CD4-positive, CD25-positive, alpha-beta regulatory T cell (primary cell): ENCODE results near the gene ANKRD2. TPM values are rescaled to one million over a fixed set of nuclear protein-coding genes. Genes with fewer than 3 reads are reported as not detected.
"Not testable (repeated sequence)": the region's sequence is repeated elsewhere in the genome, so short reads cannot be mapped to it uniquely, and the experiment has no call there.

Experiments
- ATAC-seq, 2 donors: fragments of 150-1000 bp; cut with Tn5 transposase; one replicate each; pipeline ENCODE4 v1.10.0; 2021; ENCODE audit warnings: low read depth in 2 of 2, moderate number of reproducible peaks in 2 of 2, moderate library complexity in 1 of 2
- DNase-seq, 3 donors: peaks; one replicate each; pipeline versions ENCODE4 v3.0.0 to v3.0.0-alpha.2; 2012 to 2022; ENCODE audit warnings: mixed read lengths in 1 of 3
- H3K27ac ChIP-seq: one replicate; pipeline ENCODE4 v1.7.0; 2013; ENCODE audit warnings: mild to moderate bottlenecking, low read length; ENCODE audit not compliant: insufficient read depth, poor library complexity, severe bottlenecking
- H3K27me3 ChIP-seq: one replicate; pipeline ENCODE4 v1.7.0; 2013; ENCODE audit warnings: low read length; ENCODE audit not compliant: control insufficient read depth, insufficient read depth
- H3K36me3 ChIP-seq: one replicate; pipeline ENCODE4 v1.7.0; 2013; ENCODE audit warnings: mild to moderate bottlenecking, low read length, moderate library complexity; ENCODE audit not compliant: control insufficient read depth, insufficient read depth
- H3K4me1 ChIP-seq: 2 replicates; pipeline ENCODE4 v1.7.0; 2013; ENCODE audit warnings: mild to moderate bottlenecking, low read length; ENCODE audit not compliant: insufficient read depth, control insufficient read depth, poor library complexity, severe bottlenecking
- H3K4me3 ChIP-seq: one replicate; pipeline ENCODE4 v1.7.0; 2013; ENCODE audit warnings: low read depth, mild to moderate bottlenecking, low read length, moderate library complexity
- H3K9me3 ChIP-seq, 2 experiments: 1 replicate in 1 of 2; 2 replicates in 1 of 2; pipeline ENCODE4 v1.7.0; 2013; ENCODE audit warnings: low read length in 2 of 2, mild to moderate bottlenecking in 1 of 2, moderate library complexity in 1 of 2; ENCODE audit not compliant: control insufficient read depth in 2 of 2
- H3K27ac Mint-ChIP-seq, 3 donors: one replicate each; pipeline ENCODE4 v1.8.0; 2020 to 2022; ENCODE audit warnings: mild to moderate bottlenecking in 3 of 3, mixed read lengths in 3 of 3, moderate library complexity in 2 of 3
- H3K27me3 Mint-ChIP-seq: one replicate; pipeline ENCODE4 v1.8.0; 2022; ENCODE audit warnings: mild to moderate bottlenecking, mixed read lengths
- H3K36me3 Mint-ChIP-seq: one replicate; pipeline ENCODE4 v1.8.0; 2020; ENCODE audit warnings: mixed read lengths
- H3K4me1 Mint-ChIP-seq, 4 donors: one replicate each; pipeline ENCODE4 v1.8.0; 2020 to 2022; ENCODE audit warnings: mixed read lengths in 4 of 4, mild to moderate bottlenecking in 1 of 4
- H3K4me3 Mint-ChIP-seq, 4 donors: one replicate each; pipeline ENCODE4 v1.8.0; 2020 to 2022; ENCODE audit warnings: mild to moderate bottlenecking in 4 of 4, mixed read lengths in 4 of 4, moderate library complexity in 3 of 4
- H3K9me3 Mint-ChIP-seq, 7 donors: one replicate each; pipeline ENCODE4 v1.8.0; 2020 to 2022; ENCODE audit warnings: mixed read lengths in 7 of 7, mild to moderate bottlenecking in 3 of 7, moderate library complexity in 2 of 7
- polyA plus RNA-seq, 4 donors: library from polyadenylated mRNA; unstranded; fragments of 300-500 nt; fragmentation: Illumina TruSeq; gene quantifications; one replicate each; pipeline ENCODE4 v1.2.3, GENCODE V29; 2021
- total RNA-seq: library from RNA; stranded (reverse); gene quantifications from one replicate; pipeline ENCODE4 v1.2.3, GENCODE V29; 2022

The ANKRD2 gene
- total and polyA plus RNA-seq, 5 donors from 2014 or later, result not detected

- no peak overlapping the region for H3K27ac ChIP-seq
- no peak overlapping the region for H3K4me3 ChIP-seq
- DNase-seq (no peak), ATAC-seq (no peak)
- Mint-ChIP-seq H3K27me3 (peaks cover 4% of the 10 kb centered on the region), H3K27ac (no peak overlapping the region), H3K9me3 (no peaks in the 10 kb centered on the region), H3K36me3 (peaks cover 3% of the 10 kb centered on the region), H3K4me3 (no peak overlapping the region), H3K4me1 (no peaks in the 10 kb centered on the region)
- H3K9me3 ChIP-seq, result no peaks in the 10 kb centered on the region
- no peaks in the 10 kb centered on the region for H3K27me3 ChIP-seq
- no peaks in the 10 kb centered on the region for H3K4me1 ChIP-seq
- H3K36me3 ChIP-seq, result no peaks in the 10 kb centered on the region
Measured at GRCh38 chr10:97570789-97571471, 1.6 kb upstream of the ANKRD2 start.

DNA sequence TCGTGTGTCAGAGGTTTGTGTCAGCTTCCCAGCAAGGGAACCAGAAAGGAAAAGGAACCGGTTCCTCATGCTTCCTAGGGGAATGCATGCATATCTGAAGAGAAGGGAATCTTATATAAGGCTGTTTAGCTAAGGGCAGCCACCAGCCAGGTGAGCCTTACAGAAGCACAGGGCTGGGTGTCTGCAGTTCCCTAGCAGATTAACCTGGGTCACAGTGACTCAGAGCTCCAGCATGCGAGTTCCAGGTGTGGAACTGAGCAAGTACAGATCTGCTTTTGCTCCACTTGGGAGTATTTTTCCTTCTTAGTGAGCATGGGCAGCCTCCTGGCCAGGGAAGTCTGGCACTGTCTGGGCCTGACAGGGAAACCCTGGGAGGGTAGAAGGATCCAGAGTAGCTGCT, 957 bp upstream of the ANKRD2 start:
- H3K4me1 ChIP-seq, result no peaks in the 10 kb centered on the region
- Mint-ChIP-seq H3K9me3 (no peaks in the 10 kb centered on the region), H3K27ac (no peak overlapping the region), H3K4me3 (no peak overlapping the region), H3K27me3 (peaks cover 4% of the 10 kb centered on the region), H3K36me3 (peaks cover 3% of the 10 kb centered on the region), H3K4me1 (no peaks in the 10 kb centered on the region)
- no peaks in the 10 kb centered on the region for H3K27me3 ChIP-seq
- H3K4me3 ChIP-seq, result no peak overlapping the region
- ATAC-seq (no peak), DNase-seq (no peak)
- H3K36me3 ChIP-seq, result no peaks in the 10 kb centered on the region
- H3K9me3 ChIP-seq, result no peaks in the 10 kb centered on the region
- no peak overlapping the region for H3K27ac ChIP-seq

GRCh38 chr10:97573021-97573420, 442 bp downstream of the ANKRD2 start:
- Mint-ChIP-seq H3K27me3 (peaks cover 4% of the 10 kb centered on the region), H3K27ac (peak overlapping the region in 1 of 3 donors; percentile 62), H3K4me3 (no peak overlapping the region), H3K36me3 (peaks cover 3% of the 10 kb centered on the region), H3K9me3 (no peaks in the 10 kb centered on the region), H3K4me1 (no peaks in the 10 kb centered on the region)
- Histone ChIP-seq H3K4me1 (no peaks in the 10 kb centered on the region), H3K27me3 (no peaks in the 10 kb centered on the region), H3K9me3 (no peaks in the 10 kb centered on the region), H3K36me3 (no peaks in the 10 kb centered on the region), H3K4me3 (no peak overlapping the region), H3K27ac (no peak overlapping the region)
- ATAC-seq (no peak), DNase-seq (no peak)

DNA sequence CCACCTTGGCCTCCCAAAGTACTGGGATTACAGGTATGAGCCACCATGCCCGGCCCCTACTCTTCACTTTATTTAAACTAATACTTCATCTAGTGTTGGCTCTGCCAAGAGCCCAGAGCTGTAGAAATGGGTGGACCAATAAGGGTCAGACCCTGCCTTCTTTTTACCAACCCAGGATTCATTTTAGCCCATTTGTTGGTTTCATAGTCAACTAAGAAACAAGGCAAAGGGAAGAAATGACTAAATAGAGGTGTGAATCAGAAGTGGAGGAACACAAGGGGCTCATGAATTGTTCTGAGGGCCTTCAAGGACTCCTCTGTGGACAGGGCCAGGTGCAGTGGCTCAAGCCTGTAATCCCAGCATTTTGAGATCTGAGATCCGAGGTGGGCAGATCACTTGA, 1.1 kb downstream of the ANKRD2 start:
- Histone ChIP-seq H3K4me3 (no peak overlapping the region), H3K4me1 (no peaks in the 10 kb centered on the region), H3K27me3 (no peaks in the 10 kb centered on the region), H3K27ac (no peak overlapping the region), H3K36me3 (no peaks in the 10 kb centered on the region), H3K9me3 (no peaks in the 10 kb centered on the region)
- Mint-ChIP-seq H3K27me3 (peaks cover 4% of the 10 kb centered on the region), H3K4me1 (no peaks in the 10 kb centered on the region), H3K36me3 (peaks cover 3% of the 10 kb centered on the region), H3K9me3 (no peaks in the 10 kb centered on the region), H3K4me3 (no peak overlapping the region), H3K27ac (no peak overlapping the region)
- DNase-seq, result no peak
- no peak for ATAC-seq

- DNase-seq (no peak), ATAC-seq (no peak)
- H3K4me1 Mint-ChIP-seq, result no peaks in the 10 kb centered on the region
- Histone ChIP-seq H3K9me3 (no peaks in the 10 kb centered on the region), H3K36me3 (no peaks in the 10 kb centered on the region), H3K4me1 (no peaks in the 10 kb centered on the region), H3K4me3 (no peak overlapping the region), H3K27me3 (no peaks in the 10 kb centered on the region), H3K27ac (no peak overlapping the region)
- peaks cover 4% of the 10 kb centered on the region for H3K27me3 Mint-ChIP-seq
- no peak overlapping the region for H3K27ac Mint-ChIP-seq
- peaks cover 2% of the 10 kb centered on the region for H3K36me3 Mint-ChIP-seq
- H3K9me3 Mint-ChIP-seq, result no peaks in the 10 kb centered on the region
- H3K4me3 Mint-ChIP-seq, result no peak overlapping the region
Measured at GRCh38 chr10:97574374-97575126, 2.0 kb downstream of the ANKRD2 start.

DNA sequence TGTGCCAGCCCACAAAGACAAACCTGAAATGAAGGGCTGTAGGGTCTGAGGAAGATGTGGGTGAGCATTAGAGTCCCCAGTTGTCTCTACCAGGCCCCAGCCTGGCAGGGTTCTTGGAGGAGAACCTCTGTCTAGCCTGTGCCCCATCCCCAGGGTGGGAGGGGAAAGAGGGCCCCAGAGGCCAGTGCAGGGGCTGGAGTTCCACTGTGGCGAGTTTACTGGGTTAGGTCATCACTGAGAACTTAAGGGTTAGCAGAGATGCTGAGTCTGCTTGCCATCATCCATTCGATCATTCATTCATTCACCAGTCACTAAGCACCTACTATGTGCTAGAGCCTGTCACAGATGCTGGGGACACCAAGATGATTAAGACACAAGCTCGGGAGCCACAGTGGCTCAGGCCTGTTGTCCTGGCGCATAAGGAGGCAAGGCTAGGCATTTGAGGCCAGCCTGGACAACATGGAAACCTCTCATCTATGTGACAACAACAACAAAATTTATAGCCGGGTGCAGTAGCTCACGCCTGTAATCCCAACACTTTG, 2.6 kb downstream of the ANKRD2 start:
- no peaks in the 10 kb centered on the region for H3K27me3 ChIP-seq
- no peak overlapping the region for H3K4me3 ChIP-seq
- Mint-ChIP-seq H3K4me1 (no peaks in the 10 kb centered on the region), H3K4me3 (no peak overlapping the region), H3K36me3 (no peaks in the 10 kb centered on the region), H3K27me3 (peaks cover 4% of the 10 kb centered on the region), H3K27ac (no peak overlapping the region), H3K9me3 (no peaks in the 10 kb centered on the region)
- no peaks in the 10 kb centered on the region for H3K36me3 ChIP-seq
- DNase-seq, result no peak
- no peaks in the 10 kb centered on the region for H3K4me1 ChIP-seq
- H3K27ac ChIP-seq, result no peak overlapping the region
- ATAC-seq, result no peak
- H3K9me3 ChIP-seq, result no peaks in the 10 kb centered on the region

- ATAC-seq, H3K9me3 ChIP-seq, H3K4me1 Mint-ChIP-seq, H3K27me3 Mint-ChIP-seq, H3K4me3 ChIP-seq, H3K4me1 ChIP-seq, DNase-seq, H3K4me3 Mint-ChIP-seq, H3K27me3 ChIP-seq, H3K27ac Mint-ChIP-seq, H3K36me3 Mint-ChIP-seq, H3K27ac ChIP-seq, H3K9me3 Mint-ChIP-seq, H3K36me3 ChIP-seq: not testable (repeated sequence)
Measured at GRCh38 chr10:97576487-97576886, 3.9 kb downstream of the ANKRD2 start.

- no peaks in the 10 kb centered on the region for H3K36me3 ChIP-seq
- H3K27me3 Mint-ChIP-seq, result peaks cover 4% of the 10 kb centered on the region
- no peak overlapping the region for H3K27ac Mint-ChIP-seq
- H3K4me3 ChIP-seq, result no peak overlapping the region
- DNase-seq, result no peak
- no peak overlapping the region for H3K4me3 Mint-ChIP-seq
- no peaks in the 10 kb centered on the region for H3K4me1 Mint-ChIP-seq
- H3K9me3 Mint-ChIP-seq, result no peaks in the 10 kb centered on the region
- ATAC-seq, result no peak
- H3K9me3 ChIP-seq, result no peaks in the 10 kb centered on the region
- no peaks in the 10 kb centered on the region for H3K27me3 ChIP-seq
- no peak overlapping the region for H3K27ac ChIP-seq
- no peaks in the 10 kb centered on the region for H3K36me3 Mint-ChIP-seq
- no peaks in the 10 kb centered on the region for H3K4me1 ChIP-seq
Measured at GRCh38 chr10:97577701-97578100, 5.1 kb downstream of the ANKRD2 start.
